ENCODE results near the gene AFP. TPM values are rescaled to one million over a fixed set of nuclear protein-coding genes. Genes with fewer than 3 reads are reported as not detected.

Gene AFP
- total RNA-seq, 4 donors from 2014 or later = not detected

- TF ChIP-seq CTCF (IDR thresholded peaks at IDR 0.05; ENCODE audit: low read depth) = no peak
These were observed 41.2 kb downstream of the AFP start for GRCh38 chr4:73477176-73477575.

GRCh38 chr4:73479323-73479722 is 43.3 kb downstream of the AFP start:
- no peak for TF ChIP-seq CTCF (IDR thresholded peaks at IDR 0.05; ENCODE audit: low read depth)

GRCh38 chr4:73481358-73481757 is 45.3 kb downstream of the AFP start, which contains the start of gene AFM:
Gene AFM, plus strand, starts transcription at chr4:73481745. Its CDS starts 31 bp downstream, at chr4:73481776.
- TF ChIP-seq CTCF (IDR thresholded peaks at IDR 0.05; ENCODE audit: low read depth) = no peak

GRCh38 chr4:73485085-73485484 is 49.1 kb downstream of the AFP start:
- TF ChIP-seq CTCF (IDR thresholded peaks at IDR 0.05; ENCODE audit: low read depth) = no peak

GRCh38 chr4:73485596-73485995 is 49.6 kb downstream of the AFP start:
- TF ChIP-seq CTCF (IDR thresholded peaks at IDR 0.05; ENCODE audit: low read depth) = no peak

- no peak for TF ChIP-seq CTCF (IDR thresholded peaks at IDR 0.05; ENCODE audit: low read depth)
These were observed 50.5 kb downstream of the AFP start for GRCh38 chr4:73486497-73486896.

- TF ChIP-seq CTCF (IDR thresholded peaks at IDR 0.05; ENCODE audit: low read depth) = no peak
These were observed 51.2 kb downstream of the AFP start for GRCh38 chr4:73487233-73487632.

All from subcutaneous adipose tissue (tissue), 4 donors.